Thymus (tissue), 11 donors: ENCODE data around the gene NEK7. TPM values are rescaled to one million over a fixed set of nuclear protein-coding genes. Genes with fewer than 3 reads are reported as not detected.

ENCODE experiments used
- DNase-seq, 9 donors: peaks; one replicate each; pipeline ENCODE4 v3.0.0-alpha.2; 2013; ENCODE audit warnings: low spot score in 9 of 9, low read depth in 6 of 9, missing footprints in 1 of 9
- H3K27ac ChIP-seq, 2 donors: one replicate each; pipeline ENCODE4 v1.5.1; 2013; ENCODE audit warnings: control low read depth in 1 of 2, low read depth in 1 of 2, low read length in 1 of 2, mild to moderate bottlenecking in 1 of 2, moderate library complexity in 1 of 2
- H3K27me3 ChIP-seq, 2 donors: one replicate each; pipeline ENCODE4 v1.5.1; 2013; ENCODE audit warnings: low read length in 1 of 2; ENCODE audit not compliant: control insufficient read depth in 2 of 2, insufficient read depth in 1 of 2
- H3K36me3 ChIP-seq, 2 donors: one replicate each; pipeline ENCODE4 v1.5.1; 2013; ENCODE audit warnings: low read length in 1 of 2, mild to moderate bottlenecking in 1 of 2, moderate library complexity in 1 of 2; ENCODE audit not compliant: control insufficient read depth in 2 of 2, insufficient read depth in 2 of 2
- H3K4me1 ChIP-seq, 2 donors: one replicate each; pipeline ENCODE4 v1.5.1; 2013; ENCODE audit warnings: low read length in 2 of 2; ENCODE audit not compliant: control insufficient read depth in 2 of 2, insufficient read depth in 2 of 2
- H3K4me3 ChIP-seq, 2 donors: one replicate each; pipeline ENCODE4 v1.5.1; 2013; ENCODE audit warnings: low read length in 2 of 2, control low read depth in 1 of 2, mild to moderate bottlenecking in 1 of 2
- H3K9me3 ChIP-seq, 2 donors: one replicate each; pipeline ENCODE4 v1.5.1; 2013; ENCODE audit warnings: low read length in 1 of 2, mild to moderate bottlenecking in 1 of 2; ENCODE audit not compliant: control insufficient read depth in 2 of 2, insufficient read depth in 1 of 2
- WGBS: extraction: QIAGEN DNeasy Blood & Tissue Kit; methylation state at CpG from one replicate; pipeline ENCODE4 v1.1.7; 2013; 5-methylcytosine and 5-hydroxymethylcytosine counted together
- polyA plus RNA-seq: library from polyadenylated mRNA; stranded (reverse); fragments of 200-250 nt; gene quantifications from one replicate; pipeline ENCODE4 v1.2.3, GENCODE V29; 2013
- total RNA-seq: library from RNA; stranded (reverse); fragments of 120-200 nt; gene quantifications from one replicate; pipeline ENCODE4 v1.2.4, GENCODE V29; 2013
- donor health status: healthy.

Gene NEK7
- total and polyA plus RNA-seq, 2 donors = 31.4 to 56.8 TPM

GRCh38 chr1:198261886-198262285 lies 105.1 kb downstream of the NEK7 start:
- H3K36me3 ChIP-seq = peaks cover 6 to 7% of the 10 kb centered on the region in 2 donors
- H3K27me3 ChIP-seq = no peaks in the 10 kb centered on the region
- H3K9me3 ChIP-seq = no peaks in the 10 kb centered on the region
- H3K4me3 ChIP-seq = no peak overlapping the region
- H3K4me1 ChIP-seq = no peaks in the 10 kb centered on the region
- H3K27ac ChIP-seq = no peak overlapping the region
- no peak for DNase-seq

GRCh38 chr1:198263186-198263585 lies 106.4 kb downstream of the NEK7 start:
- Histone ChIP-seq H3K4me3 (no peak overlapping the region), H3K4me1 (no peaks in the 10 kb centered on the region), H3K9me3 (no peaks in the 10 kb centered on the region), H3K27me3 (no peaks in the 10 kb centered on the region), H3K27ac (no peak overlapping the region), H3K36me3 (peaks cover 6 to 10% of the 10 kb centered on the region in 2 donors)
- DNase-seq = no peak
- WGBS = over 99% methylated on average over 5 of the region's 5 CpGs

GRCh38 chr1:198264282-198264681 lies 107.5 kb downstream of the NEK7 start:
- H3K36me3 ChIP-seq = peaks cover 6 to 10% of the 10 kb centered on the region in 2 donors
- DNase-seq = no peak
- H3K4me1 ChIP-seq = no peaks in the 10 kb centered on the region
- no peaks in the 10 kb centered on the region for H3K9me3 ChIP-seq
- no peaks in the 10 kb centered on the region for H3K27me3 ChIP-seq
- H3K27ac ChIP-seq = no peak overlapping the region
- no peak overlapping the region for H3K4me3 ChIP-seq

- no peaks in the 10 kb centered on the region for H3K4me1 ChIP-seq
- no peak overlapping the region for H3K4me3 ChIP-seq
- 83% methylated on average over 3 of the region's 3 CpGs for WGBS
- H3K27me3 ChIP-seq = no peaks in the 10 kb centered on the region
- H3K9me3 ChIP-seq = no peaks in the 10 kb centered on the region
- H3K36me3 ChIP-seq = peaks cover 6 to 10% of the 10 kb centered on the region in 2 donors
- no peak for DNase-seq
- no peak overlapping the region for H3K27ac ChIP-seq
Measured at GRCh38 chr1:198265073-198265661, 108.4 kb downstream of the NEK7 start.

DNA sequence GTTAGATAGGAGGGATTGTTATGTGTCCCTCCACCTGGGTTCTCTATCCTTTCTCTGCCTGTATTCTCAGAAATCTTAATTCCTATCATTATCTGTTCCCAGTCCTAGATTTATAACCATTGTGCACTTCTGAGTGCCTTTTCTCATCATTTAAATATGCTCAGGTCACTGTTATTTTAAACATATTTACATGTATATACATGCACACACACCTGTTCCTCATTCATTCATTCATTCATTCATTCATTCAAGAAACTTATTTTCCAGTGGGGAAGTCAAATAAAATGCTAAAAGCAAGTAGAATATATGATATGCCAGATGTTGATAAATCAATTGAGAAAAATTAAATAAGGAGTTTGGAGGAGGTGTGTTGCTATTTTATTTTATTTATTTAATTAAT lies 110.3 kb downstream of the NEK7 start:
- H3K4me3 ChIP-seq = no peak overlapping the region
- no peak overlapping the region for H3K27ac ChIP-seq
- no peaks in the 10 kb centered on the region for H3K4me1 ChIP-seq
- H3K27me3 ChIP-seq = no peaks in the 10 kb centered on the region
- H3K9me3 ChIP-seq = no peaks in the 10 kb centered on the region
- DNase-seq = no peak
- H3K36me3 ChIP-seq = peaks cover 6 to 15% of the 10 kb centered on the region in 2 donors

DNA sequence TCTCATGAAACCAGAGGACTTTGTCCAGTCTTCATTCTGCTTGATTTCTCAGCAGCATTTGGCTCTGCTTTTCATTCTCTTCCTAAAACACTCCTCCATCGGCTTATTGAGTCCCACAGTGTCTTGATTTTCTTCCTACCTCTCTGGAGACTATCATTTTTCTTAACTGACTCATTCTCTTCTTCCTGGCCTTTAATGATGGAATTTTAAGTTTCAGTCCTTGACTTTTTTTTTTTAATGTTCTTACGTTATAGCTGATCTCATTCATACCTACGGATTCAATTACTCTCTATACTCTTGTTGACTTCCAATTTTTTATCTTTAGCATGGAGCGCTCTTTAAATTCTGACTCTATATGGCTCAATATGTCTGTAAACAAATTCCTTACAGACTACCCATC lies 111.1 kb downstream of the NEK7 start:
- no peaks in the 10 kb centered on the region for H3K9me3 ChIP-seq
- H3K4me3 ChIP-seq = no peak overlapping the region
- no peak for DNase-seq
- H3K27me3 ChIP-seq = no peaks in the 10 kb centered on the region
- no peak overlapping the region for H3K27ac ChIP-seq
- H3K36me3 ChIP-seq = peaks cover 6 to 15% of the 10 kb centered on the region in 2 donors
- WGBS = 99% methylated on average over 4 of the region's 4 CpGs
- no peaks in the 10 kb centered on the region for H3K4me1 ChIP-seq

GRCh38 chr1:198268784-198269645 lies 112.2 kb downstream of the NEK7 start:
- WGBS = 86% methylated on average over 3 of the region's 3 CpGs
- H3K4me3 ChIP-seq = no peak overlapping the region
- H3K4me1 ChIP-seq = no peaks in the 10 kb centered on the region
- no peaks in the 10 kb centered on the region for H3K27me3 ChIP-seq
- H3K27ac ChIP-seq = no peak overlapping the region
- H3K36me3 ChIP-seq = peaks cover 6 to 15% of the 10 kb centered on the region in 2 donors
- DNase-seq = no peak
- H3K9me3 ChIP-seq = no peaks in the 10 kb centered on the region

- WGBS = 96% methylated on average over 1 of the region's 1 CpG
Measured at GRCh38 chr1:198269646-198269940, 112.8 kb downstream of the NEK7 start.

DNA sequence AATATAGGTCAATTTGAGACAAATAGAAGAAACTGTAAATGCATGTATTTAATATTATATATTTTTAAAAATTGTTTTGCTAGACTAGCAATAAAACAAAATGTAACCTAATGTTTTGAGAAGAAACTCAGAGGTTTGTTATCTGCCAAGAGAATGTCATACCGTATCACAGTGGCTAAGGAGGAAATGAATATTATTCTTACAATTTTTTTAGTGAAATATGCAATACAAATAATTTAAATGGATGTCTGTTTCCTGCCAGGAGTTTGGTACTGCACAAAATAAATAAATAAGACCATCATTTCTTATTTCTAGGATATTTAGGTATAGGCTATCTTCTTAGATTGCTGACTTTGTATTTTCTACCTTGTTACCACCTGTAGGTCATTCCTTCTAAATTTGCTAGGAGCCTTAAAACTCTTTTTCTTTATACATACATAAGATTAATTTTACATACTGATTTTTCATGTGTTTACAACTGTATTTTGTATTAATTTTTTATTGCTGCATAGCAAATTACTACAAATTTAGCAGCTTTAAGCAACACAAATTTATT lies 113.6 kb downstream of the NEK7 start:
- Histone ChIP-seq H3K9me3 (no peaks in the 10 kb centered on the region), H3K4me3 (no peak overlapping the region), H3K36me3 (peaks cover 2 to 8% of the 10 kb centered on the region in 2 donors), H3K4me1 (no peaks in the 10 kb centered on the region), H3K27ac (no peak overlapping the region), H3K27me3 (no peaks in the 10 kb centered on the region)
- 47% methylated on average over 1 of the region's 1 CpG for WGBS
- no peak for DNase-seq

More at GRCh38 chr1:198269646-198269940, 112.8 kb downstream of the NEK7 start:
- no peak overlapping the region for H3K27ac ChIP-seq
- peaks cover 6 to 13% of the 10 kb centered on the region in 2 donors for H3K36me3 ChIP-seq
- no peaks in the 10 kb centered on the region for H3K27me3 ChIP-seq
- no peaks in the 10 kb centered on the region for H3K4me1 ChIP-seq
- DNase-seq = no peak
- no peak overlapping the region for H3K4me3 ChIP-seq
- no peaks in the 10 kb centered on the region for H3K9me3 ChIP-seq
